ENCODE data around the gene HMOX2.

The HMOX2 gene

DNA sequence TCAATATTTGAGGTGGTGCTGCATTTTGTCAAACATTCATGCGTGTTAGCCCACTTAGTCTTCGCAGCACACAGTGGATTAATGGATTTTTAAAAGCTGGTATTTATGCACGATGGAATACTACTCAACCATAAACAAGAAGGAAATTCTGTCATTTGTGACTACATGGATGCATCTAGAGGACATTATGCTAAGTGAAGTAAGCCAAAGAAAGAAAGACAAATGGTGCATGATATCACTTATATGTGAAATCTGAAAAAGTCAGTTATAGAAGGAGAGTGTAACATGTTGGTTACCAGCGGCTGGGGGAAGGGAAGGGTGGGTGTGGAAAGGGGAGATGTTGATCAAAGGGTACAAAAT is 23.0 kb downstream of the HMOX2 start:
- no peak overlapping the region for H3K4me3 ChIP-seq (ENCODE audit: low read depth, low read length)

DNA sequence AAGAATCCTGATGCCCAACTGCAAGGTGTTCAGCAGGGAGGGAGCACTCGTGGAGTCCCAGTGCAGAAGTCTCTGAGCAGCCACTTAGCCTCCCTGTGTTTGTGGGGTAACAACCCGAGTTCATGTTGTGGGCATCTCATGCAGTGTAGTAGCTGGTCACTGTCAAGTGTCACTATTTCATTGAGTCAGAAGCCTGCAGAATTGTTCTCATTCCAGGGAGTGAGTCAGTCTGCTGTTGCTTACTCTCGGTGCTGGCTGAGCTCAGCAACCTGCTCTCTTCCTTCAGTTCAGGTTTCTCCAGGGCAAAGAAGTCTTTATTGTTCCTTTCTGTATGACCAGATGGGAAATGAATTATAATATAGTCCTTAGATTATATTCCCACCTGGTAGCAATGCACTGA is 24.1 kb downstream of the HMOX2 start:
- no peak overlapping the region for H3K4me3 ChIP-seq (ENCODE audit: low read depth, low read length)

GRCh38 chr16:4501071-4501478 is 24.9 kb downstream of the HMOX2 start:
- no peak overlapping the region for H3K4me3 ChIP-seq (ENCODE audit: low read depth, low read length)

- no peak overlapping the region for H3K4me3 ChIP-seq (ENCODE audit: low read depth, low read length)
Observed at GRCh38 chr16:4505356-4506147, 29.4 kb downstream of the HMOX2 start.

DNA sequence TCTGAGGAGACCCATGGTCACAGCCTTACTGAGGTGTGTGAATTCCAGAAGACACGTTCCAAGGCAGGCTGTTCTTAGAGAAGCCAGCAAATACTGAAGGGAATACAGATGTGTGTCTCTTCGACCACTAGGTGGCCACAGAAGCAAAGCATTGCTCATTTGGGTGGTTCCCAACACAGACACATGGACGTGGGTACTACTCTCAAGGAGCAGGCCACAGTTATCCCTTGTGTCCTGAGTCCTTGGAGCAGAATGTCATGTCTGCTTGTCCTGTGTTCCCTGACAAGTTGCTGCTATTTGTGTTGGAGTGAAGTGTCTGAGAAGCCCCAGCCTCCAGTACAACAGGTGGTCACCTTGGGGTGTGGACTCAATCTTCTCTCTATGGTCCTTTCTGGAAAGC is 30.3 kb downstream of the HMOX2 start:
- no peak overlapping the region for H3K4me3 ChIP-seq (ENCODE audit: low read depth, low read length)

- H3K4me3 ChIP-seq (ENCODE audit: low read depth, low read length), result no peak overlapping the region
Observed at GRCh38 chr16:4507588-4508345, 31.6 kb downstream of the HMOX2 start.

DNA sequence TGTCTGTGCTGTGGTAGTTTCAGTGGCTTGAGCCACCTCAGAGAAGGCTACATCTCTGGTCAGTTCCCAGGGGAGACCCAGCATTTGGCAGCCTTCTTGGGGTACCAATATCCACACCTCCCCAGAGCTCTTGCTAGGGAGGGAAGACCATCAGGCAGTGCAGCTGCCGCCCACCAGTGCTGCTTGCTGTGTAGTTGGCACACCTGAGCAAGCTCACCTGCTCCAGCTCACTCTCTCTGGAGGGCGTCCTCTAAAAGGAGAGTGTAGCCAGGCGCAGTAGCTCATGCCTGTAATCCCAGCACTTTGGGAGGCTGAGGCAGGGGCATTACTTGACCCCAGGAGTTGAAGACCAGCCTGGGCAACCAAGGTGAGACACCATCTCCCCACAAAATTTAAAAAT is 32.6 kb downstream of the HMOX2 start:
- H3K4me3 ChIP-seq (ENCODE audit: low read depth, low read length), result no peak overlapping the region

- no peak overlapping the region for H3K4me3 ChIP-seq (ENCODE audit: low read depth, low read length)
Observed at GRCh38 chr16:4509420-4509819, 33.2 kb downstream of the HMOX2 start.

DNA sequence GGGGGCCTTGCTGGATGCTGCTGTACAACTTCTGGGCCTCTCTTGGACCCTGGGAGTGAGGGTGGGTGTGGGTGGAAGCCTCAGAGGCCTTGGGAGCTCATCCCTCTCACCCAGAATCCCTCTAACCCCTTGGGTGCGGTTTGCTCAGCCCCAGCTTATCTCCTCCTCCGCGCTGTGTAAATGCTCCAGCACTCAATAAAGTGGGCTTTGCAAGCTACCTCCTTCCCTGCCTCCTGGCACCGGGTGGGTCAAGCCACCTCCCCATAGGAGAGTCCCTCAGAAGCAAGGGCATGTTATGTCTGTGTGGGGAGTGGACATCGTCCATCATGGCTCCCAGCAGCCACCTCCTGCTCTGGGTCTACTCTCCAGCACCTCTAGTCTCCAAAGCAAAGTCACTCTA is 33.9 kb downstream of the HMOX2 start:
- no peak overlapping the region for H3K4me3 ChIP-seq (ENCODE audit: low read depth, low read length)

DNA sequence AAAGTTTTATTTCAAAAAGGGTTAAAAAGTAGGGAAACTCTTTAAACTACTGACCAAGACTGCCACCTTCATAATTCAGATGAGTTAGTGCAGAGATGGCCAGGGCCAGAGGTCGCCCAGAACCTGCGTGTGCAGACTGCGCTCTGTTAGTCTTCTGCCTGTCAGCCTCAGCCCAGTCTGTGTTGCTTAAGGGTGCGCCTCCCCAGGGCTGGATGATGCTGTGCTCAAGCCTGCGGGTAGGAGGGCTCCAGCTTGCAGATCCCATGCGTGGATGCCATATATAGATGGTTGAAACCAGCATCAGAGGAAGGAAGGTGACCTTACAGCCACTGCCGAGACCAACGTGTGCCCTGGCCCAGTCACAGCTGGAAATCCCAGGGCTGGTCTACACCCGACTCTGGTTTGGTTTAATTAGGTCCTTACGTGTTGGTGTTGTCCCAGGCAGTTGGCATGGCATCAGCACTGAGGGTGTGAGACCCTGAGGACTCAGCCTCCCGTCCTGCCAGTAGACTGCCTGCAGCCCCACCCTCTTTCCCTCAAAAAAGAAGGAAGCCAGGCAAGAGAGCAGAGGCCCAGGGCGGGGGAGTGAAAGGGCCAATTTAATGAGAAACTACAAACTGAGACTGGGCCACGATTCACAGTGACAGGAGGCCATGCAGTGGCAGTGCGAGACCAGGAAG is 34.7 kb downstream of the HMOX2 start:
- H3K4me3 ChIP-seq (ENCODE audit: low read depth, low read length), result no peak overlapping the region

- H3K4me3 ChIP-seq (ENCODE audit: low read depth, low read length), result no peak overlapping the region
Observed at GRCh38 chr16:4511441-4512082, 35.4 kb downstream of the HMOX2 start.

GRCh38 chr16:4512473-4512872 is 36.3 kb downstream of the HMOX2 start:
- H3K4me3 ChIP-seq (ENCODE audit: low read depth, low read length), result no peak overlapping the region

DNA sequence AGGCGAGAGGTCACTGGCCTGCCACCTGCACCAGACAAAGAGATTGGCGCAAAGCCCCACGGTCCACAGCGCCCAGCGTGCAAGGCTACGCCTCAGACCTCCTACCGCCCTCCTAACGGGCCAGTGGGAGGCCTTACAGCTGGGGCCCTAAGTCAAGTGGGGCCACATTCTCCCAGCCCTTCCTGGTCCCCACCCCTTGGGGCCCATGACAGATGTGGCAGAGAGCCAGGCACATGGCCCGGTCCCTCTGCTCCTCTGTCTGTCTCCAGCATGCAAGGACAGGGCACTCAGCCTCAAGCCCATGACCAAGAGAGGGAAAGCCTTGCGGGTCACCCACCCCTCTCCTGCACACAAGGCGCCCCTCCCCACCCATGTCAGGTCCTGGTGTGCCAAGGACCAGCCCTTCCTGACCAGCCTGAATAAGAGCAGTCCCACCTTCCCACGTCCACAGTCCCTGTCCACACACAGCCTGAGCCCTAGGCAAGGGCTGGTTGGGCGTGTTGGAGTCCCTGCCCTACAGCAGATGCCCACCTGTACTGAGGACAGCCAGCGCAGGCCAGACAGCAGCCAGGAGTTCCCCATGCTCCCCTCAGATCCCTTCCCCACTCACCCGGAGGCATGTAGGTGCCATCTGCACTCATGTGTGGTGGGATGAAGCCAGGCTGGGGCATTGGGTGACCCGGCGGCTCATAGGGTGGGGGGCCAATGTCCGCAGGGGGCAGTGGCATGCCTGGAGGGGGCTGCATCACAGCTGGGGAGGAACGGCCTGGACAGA is 37.1 kb downstream of the HMOX2 start:
- no peak overlapping the region for H3K4me3 ChIP-seq (ENCODE audit: low read depth, low read length)

GRCh38 chr16:4513881-4514280 is 37.7 kb downstream of the HMOX2 start:
- no peak overlapping the region for H3K4me3 ChIP-seq (ENCODE audit: low read depth, low read length)

GRCh38 chr16:4514606-4515005 is 38.4 kb downstream of the HMOX2 start:
- no peak overlapping the region for H3K4me3 ChIP-seq (ENCODE audit: low read depth, low read length)

DNA sequence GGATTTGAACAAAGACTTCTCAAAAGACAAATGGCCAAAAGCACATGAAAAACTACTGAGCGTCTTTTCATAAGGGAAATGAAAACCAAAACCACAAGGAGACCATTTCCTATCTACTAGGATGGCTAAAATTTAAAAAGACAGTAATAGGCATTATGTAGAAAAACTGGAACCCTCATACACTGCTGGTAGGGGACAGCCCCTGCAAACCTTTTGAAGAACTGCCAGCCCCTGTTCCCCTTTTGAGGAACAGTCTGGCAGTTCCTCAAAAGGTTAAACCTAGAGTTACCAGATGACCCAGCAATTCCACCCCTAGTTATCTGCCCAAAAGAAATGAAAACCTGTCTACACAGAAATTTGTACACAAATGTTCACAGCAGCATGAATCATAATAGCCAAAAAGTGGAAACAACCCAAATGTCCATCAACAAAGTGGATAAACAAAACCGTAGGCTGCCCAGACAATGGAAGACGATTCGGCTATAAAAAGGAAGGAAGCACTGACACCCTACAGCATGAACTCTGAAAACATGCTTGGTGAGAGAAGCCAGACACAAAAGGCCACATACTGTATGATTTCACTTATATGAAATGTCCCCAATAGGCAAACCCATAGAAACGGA is 39.5 kb downstream of the HMOX2 start:
- no peak overlapping the region for H3K4me3 ChIP-seq (ENCODE audit: low read depth, low read length)

GRCh38 chr16:4517812-4518680 is 41.8 kb downstream of the HMOX2 start:
- no peak overlapping the region for H3K4me3 ChIP-seq (ENCODE audit: low read depth, low read length)

GRCh38 chr16:4519274-4520058 is 43.3 kb downstream of the HMOX2 start:
- H3K4me3 ChIP-seq (ENCODE audit: low read depth, low read length), result no peak overlapping the region

All from iPS-11a (cell line).